Neutrophil (primary cell): Measurements from ENCODE around the gene C1QL4.

ENCODE experiments used
- H3K27ac ChIP-seq: fragments of 200-600 bp; sonication (generic); 2 replicates; pipeline ENCODE4 v1.5.1; 2016; ENCODE audit warnings: mild to moderate bottlenecking, moderate library complexity
- H3K27me3 ChIP-seq: fragments of 200-600 bp; sonication (generic); 2 replicates; pipeline ENCODE4 v1.6.0; 2016; ENCODE audit warnings: mild to moderate bottlenecking
- H3K36me3 ChIP-seq: fragments of 200-600 bp; sonication (generic); 2 replicates; pipeline ENCODE4 v1.5.1; 2017
- H3K4me1 ChIP-seq, 2 experiments: fragments of 200-600 bp in 1 of 2; sonication (generic) in 1 of 2; 1 replicate in 1 of 2; 2 replicates in 1 of 2; pipeline versions ENCODE4 v1.5.1 to v1.6.1; 2013 to 2016; ENCODE audit warnings: low read depth in 1 of 2, low read length in 1 of 2, mild to moderate bottlenecking in 1 of 2, moderate library complexity in 1 of 2; ENCODE audit not compliant: control insufficient read depth in 1 of 2, insufficient read depth in 1 of 2
- H3K4me3 ChIP-seq, 2 experiments: fragments of 200-600 bp in 1 of 2; sonication (generic) in 1 of 2; 1 replicate in 1 of 2; 2 replicates in 1 of 2; pipeline ENCODE4 v1.5.1; 2013 to 2016; ENCODE audit warnings: low read depth in 1 of 2, low read length in 1 of 2, mild to moderate bottlenecking in 1 of 2, moderate library complexity in 1 of 2
- H3K9me3 ChIP-seq: fragments of 200-600 bp; sonication (generic); 2 replicates; pipeline ENCODE4 v1.5.1; 2016
- TF ChIP-seq, protein P1 (sequence below): fragments of 200-600 bp; sonication (generic); IDR thresholded peaks from 2 replicates; pipeline ENCODE4 v1.5.1; 2016; ENCODE audit warnings: antibody characterized with exemption

Gene C1QL4

DNA sequence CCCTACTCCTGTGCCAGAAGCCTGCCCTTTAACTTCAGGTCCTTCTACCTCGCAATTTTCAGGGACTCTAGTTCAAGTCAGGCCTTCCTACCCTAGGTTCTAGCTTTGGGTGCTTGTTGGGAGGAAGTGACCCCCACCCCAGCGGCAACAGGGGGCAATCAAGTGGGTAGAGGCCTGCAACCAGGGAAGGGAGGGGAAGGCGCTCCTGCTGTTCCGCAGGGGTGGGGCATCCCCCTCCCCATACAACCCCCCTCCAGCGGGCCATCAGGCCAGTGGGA, 42.2 kb downstream of the C1QL4 start:
- Histone ChIP-seq H3K4me1 (peaks cover 15 to 28% of the 10 kb centered on the region in 2 experiments), H3K27ac (no peak overlapping the region), H3K27me3 (peaks cover 98% of the 10 kb centered on the region), H3K36me3 (no peaks in the 10 kb centered on the region), H3K4me3 (no peak overlapping the region), H3K9me3 (no peaks in the 10 kb centered on the region)
- TF ChIP-seq, protein P1, sequence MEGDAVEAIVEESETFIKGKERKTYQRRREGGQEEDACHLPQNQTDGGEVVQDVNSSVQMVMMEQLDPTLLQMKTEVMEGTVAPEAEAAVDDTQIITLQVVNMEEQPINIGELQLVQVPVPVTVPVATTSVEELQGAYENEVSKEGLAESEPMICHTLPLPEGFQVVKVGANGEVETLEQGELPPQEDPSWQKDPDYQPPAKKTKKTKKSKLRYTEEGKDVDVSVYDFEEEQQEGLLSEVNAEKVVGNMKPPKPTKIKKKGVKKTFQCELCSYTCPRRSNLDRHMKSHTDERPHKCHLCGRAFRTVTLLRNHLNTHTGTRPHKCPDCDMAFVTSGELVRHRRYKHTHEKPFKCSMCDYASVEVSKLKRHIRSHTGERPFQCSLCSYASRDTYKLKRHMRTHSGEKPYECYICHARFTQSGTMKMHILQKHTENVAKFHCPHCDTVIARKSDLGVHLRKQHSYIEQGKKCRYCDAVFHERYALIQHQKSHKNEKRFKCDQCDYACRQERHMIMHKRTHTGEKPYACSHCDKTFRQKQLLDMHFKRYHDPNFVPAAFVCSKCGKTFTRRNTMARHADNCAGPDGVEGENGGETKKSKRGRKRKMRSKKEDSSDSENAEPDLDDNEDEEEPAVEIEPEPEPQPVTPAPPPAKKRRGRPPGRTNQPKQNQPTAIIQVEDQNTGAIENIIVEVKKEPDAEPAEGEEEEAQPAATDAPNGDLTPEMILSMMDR, result no peak

DNA sequence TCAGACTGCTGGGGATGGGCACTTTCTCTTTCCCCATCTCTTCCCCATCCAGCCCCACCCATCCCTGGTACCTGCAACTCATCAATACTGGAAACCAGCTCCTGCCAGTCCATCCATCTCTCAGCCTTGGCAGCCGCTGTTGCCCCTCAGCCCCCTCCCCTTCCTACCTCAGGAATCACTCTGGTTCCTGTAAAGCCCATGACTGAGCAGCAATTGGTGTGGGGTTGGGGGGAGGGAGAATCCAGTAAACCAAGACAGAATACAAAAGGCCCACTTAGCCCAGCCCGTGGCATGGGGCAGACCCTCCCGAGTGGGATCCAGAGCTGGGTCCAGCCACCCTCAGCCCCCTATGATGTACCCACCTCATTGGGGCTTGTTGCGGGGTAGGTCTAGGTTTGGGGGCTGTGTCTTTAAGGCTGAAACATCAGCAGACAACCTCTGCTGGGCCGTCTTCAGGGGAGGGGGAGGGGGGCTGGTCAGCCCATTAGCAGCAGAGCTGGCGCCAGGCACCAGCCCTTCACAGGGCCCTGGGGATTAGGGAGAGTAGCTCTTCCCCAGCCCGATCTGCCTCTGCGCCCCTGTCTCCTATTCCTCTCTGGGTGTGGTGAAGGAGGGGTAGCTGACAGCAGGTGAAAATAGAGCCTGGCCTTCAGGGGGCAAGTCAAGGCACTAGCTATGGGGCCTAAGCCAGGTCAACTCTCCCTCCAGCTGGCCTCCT, 42.7 kb downstream of the C1QL4 start:
- no peak overlapping the region for H3K27ac ChIP-seq
- H3K27me3 ChIP-seq, result peaks cover 98% of the 10 kb centered on the region
- TF ChIP-seq, protein P1, result no peak
- peaks cover 15 to 28% of the 10 kb centered on the region in 2 experiments for H3K4me1 ChIP-seq
- no peaks in the 10 kb centered on the region for H3K36me3 ChIP-seq
- no peaks in the 10 kb centered on the region for H3K9me3 ChIP-seq
- no peak overlapping the region for H3K4me3 ChIP-seq

DNA sequence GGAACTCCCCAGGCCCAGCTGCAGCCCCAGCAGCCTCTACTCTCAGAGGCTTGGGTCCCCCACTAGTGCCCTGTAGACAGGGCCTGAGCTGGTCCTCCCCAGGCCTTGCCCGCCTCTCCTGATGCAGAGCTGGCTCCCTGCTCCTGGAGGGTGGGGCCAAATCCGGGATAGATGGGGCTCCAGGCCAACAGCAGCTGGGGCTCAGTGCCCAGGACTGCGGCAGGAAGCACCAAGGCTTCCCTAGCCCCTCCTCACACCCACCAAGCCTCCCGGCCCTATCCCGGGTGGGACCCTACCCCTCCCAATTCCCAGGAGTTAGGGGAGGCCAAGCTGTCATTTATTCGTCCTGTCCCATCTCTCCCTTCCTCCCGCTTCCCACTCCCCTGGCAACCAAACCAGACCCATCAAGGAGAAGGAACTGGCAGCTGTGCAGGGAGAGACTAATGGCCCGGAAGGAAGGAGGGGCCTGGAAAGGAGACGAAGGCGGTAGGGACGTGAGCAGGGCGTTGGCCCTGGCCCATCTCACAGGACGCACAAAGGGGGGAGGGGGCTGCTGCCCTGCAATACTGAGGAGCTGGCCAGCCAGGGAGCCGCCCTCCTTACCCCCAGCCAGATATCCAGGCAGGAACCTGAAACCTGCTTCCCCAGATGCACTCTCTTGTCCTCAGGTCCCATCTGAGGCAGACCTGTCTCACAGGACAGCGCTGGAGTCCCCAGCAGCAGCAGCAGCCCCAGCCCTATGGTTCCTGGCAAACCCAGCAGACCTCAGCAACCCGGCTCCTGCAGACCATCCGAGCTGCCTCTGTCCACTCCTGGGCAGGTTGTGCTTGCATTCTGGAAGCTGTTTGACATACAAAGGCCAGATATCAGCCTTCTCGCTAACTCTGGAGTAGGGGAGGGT, 43.7 kb downstream of the C1QL4 start:
- Histone ChIP-seq H3K36me3 (no peaks in the 10 kb centered on the region), H3K27me3 (peaks cover 98% of the 10 kb centered on the region), H3K27ac (no peak overlapping the region), H3K4me3 (no peak overlapping the region), H3K9me3 (no peaks in the 10 kb centered on the region), H3K4me1 (peaks cover 15 to 28% of the 10 kb centered on the region in 2 experiments)
- TF ChIP-seq, protein P1, result no peak

DNA sequence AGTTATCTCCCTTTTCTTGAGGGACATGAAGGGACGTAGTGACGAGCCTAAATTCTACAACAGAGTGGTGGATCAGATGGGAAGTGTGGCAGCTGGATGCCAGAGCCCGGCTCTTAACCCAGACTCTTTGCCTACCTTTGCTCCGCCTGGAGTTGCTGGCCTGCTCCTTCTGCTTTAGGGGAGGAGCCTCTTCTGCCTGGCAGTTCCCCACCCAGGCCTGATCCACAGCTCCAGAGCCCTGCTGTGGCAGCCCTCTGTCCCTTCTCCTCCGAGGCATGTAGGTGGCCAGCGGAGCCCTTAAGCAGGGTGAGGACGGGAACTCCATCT, 44.3 kb downstream of the C1QL4 start:
- no peak overlapping the region for H3K4me3 ChIP-seq
- no peak overlapping the region for H3K27ac ChIP-seq
- peaks cover 98% of the 10 kb centered on the region for H3K27me3 ChIP-seq
- H3K9me3 ChIP-seq, result no peaks in the 10 kb centered on the region
- TF ChIP-seq, protein P1, result no peak
- no peaks in the 10 kb centered on the region for H3K36me3 ChIP-seq
- H3K4me1 ChIP-seq, result peaks cover 15 to 27% of the 10 kb centered on the region in 2 experiments

DNA sequence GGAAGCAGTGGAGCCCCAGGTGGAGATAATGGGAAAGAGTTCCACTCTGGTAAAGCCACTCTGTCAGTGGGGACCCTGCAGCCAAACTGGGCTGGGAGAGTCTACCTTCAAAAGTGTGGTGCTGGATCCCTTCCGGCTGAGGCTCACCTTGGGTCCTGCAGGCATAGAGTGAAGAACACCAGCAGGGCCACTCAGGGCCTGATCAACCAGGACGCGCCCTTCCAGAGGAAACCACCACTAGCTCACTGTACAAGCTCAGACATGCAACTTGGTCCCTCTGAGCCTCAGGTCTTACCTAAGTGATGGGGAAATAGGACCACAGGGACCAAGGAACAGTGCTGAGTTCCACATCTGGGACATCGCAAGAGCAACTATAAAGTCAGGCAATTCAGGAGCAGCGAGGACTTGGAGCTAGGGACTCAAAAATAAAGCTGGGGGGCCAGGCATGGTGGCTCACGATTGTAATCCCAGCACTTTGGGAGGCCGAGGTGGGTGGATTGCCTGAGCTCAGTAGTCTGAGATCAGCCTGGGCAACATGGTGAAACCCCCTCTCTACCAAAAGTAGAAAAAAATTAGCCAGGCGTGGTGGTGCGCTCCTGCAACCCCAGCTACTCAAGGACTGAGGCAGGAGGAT, 47.9 kb downstream of the C1QL4 start:
- TF ChIP-seq, protein P1, result no peak
- no peaks in the 10 kb centered on the region for H3K9me3 ChIP-seq
- H3K27me3 ChIP-seq, result peaks cover 81% of the 10 kb centered on the region
- no peak overlapping the region for H3K4me3 ChIP-seq
- no peaks in the 10 kb centered on the region for H3K36me3 ChIP-seq
- H3K27ac ChIP-seq, result no peak overlapping the region
- no peaks in the 10 kb centered on the region for H3K4me1 ChIP-seq
